ENCODE results near the gene PDXP.

GRCh38 chr22:37621352-37621860 is 37.1 kb upstream of the PDXP start:
- TF ChIP-seq, protein P1, sequence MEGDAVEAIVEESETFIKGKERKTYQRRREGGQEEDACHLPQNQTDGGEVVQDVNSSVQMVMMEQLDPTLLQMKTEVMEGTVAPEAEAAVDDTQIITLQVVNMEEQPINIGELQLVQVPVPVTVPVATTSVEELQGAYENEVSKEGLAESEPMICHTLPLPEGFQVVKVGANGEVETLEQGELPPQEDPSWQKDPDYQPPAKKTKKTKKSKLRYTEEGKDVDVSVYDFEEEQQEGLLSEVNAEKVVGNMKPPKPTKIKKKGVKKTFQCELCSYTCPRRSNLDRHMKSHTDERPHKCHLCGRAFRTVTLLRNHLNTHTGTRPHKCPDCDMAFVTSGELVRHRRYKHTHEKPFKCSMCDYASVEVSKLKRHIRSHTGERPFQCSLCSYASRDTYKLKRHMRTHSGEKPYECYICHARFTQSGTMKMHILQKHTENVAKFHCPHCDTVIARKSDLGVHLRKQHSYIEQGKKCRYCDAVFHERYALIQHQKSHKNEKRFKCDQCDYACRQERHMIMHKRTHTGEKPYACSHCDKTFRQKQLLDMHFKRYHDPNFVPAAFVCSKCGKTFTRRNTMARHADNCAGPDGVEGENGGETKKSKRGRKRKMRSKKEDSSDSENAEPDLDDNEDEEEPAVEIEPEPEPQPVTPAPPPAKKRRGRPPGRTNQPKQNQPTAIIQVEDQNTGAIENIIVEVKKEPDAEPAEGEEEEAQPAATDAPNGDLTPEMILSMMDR (conservative IDR thresholded peaks at IDR 0.05; ENCODE audit: low read depth, low read length), result no peak
- TF ChIP-seq POLR2A (IDR thresholded peaks at IDR 0.05; ENCODE audit: low read depth, low read length) (no peak), RAD21 (IDR thresholded peaks at IDR 0.05; ENCODE audit: low read length) (no peak), MAFK (IDR thresholded peaks at IDR 0.05; ENCODE audit: low read depth, low read length) (no peak), CEBPB (IDR thresholded peaks at IDR 0.05; ENCODE audit: low read depth, low read length) (no peak), MAZ (IDR thresholded peaks at IDR 0.05; ENCODE audit: borderline replicate concordance, low read depth, low read length) (no peak), NFE2L2 (IDR thresholded peaks at IDR 0.05; ENCODE audit: low read depth, low read length) (no peak), ELK1 (IDR thresholded peaks at IDR 0.05; ENCODE audit: borderline replicate concordance, low read depth, low read length) (no peak), BHLHE40 (IDR thresholded peaks at IDR 0.05; ENCODE audit: low read depth, low read length) (no peak), MXI1 (IDR thresholded peaks at IDR 0.05; ENCODE audit: borderline replicate concordance, low read depth, low read length) (no peak), RCOR1 (IDR thresholded peaks at IDR 0.05; ENCODE audit: insufficient replicate concordance, low read length) (no peak), CHD1 (IDR thresholded peaks at IDR 0.05; ENCODE audit: low read depth, low read length) (no peak), FOS (IDR thresholded peaks at IDR 0.05; ENCODE audit: low read depth, low read length) (no peak)
- TF ChIP-seq, protein P2, sequence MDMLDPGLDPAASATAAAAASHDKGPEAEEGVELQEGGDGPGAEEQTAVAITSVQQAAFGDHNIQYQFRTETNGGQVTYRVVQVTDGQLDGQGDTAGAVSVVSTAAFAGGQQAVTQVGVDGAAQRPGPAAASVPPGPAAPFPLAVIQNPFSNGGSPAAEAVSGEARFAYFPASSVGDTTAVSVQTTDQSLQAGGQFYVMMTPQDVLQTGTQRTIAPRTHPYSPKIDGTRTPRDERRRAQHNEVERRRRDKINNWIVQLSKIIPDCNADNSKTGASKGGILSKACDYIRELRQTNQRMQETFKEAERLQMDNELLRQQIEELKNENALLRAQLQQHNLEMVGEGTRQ (IDR thresholded peaks at IDR 0.05; ENCODE audit: low read depth, low read length), result no peak
